Stimulated activated CD4-positive, alpha-beta T cell treated with anti-CD3 and anti-CD28 coated beads, Interleukin-4, amount 100 ng/mL, for 48 hours (primary cell): ENCODE results near the gene STAT3.
"Not testable (repeated sequence)": the region's sequence is repeated elsewhere in the genome, so short reads cannot be mapped to it uniquely, and the experiment has no call there.

Source experiments
- DNase-seq, 2 donors: peaks; one replicate each; pipeline ENCODE4 v3.0.0-alpha.2; 2020; ENCODE audit warnings: low read depth in 2 of 2

The STAT3 gene

DNA sequence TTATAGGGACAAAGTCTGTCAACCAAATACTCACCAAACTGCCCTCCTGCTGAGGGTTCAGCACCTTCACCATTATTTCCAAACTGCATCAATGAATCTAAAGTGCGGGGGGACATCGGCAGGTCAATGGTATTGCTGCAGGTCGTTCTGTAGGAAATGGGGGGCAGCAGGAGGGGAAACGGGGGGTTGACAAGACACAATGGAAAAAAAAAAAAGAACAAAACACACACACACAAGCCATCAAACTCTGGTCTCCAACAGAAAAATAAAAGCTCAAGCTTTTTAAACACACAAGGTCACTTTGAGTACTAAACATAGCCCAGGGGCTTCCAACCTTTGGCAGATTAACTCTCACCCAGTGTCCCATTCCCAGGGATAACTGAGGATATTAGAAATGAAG is 71.5 kb downstream of the STAT3 start:
- no peak for DNase-seq

GRCh38 chr17:42315402-42316156 is 72.7 kb downstream of the STAT3 start:
- DNase-seq, result no peak

GRCh38 chr17:42313773-42314566 is 74.3 kb downstream of the STAT3 start:
- no peak for DNase-seq

- no peak for DNase-seq
Observed at GRCh38 chr17:42313389-42313772, 74.9 kb downstream of the STAT3 start.

- peak; percentile 74 to 76 for DNase-seq
Observed at GRCh38 chr17:42312285-42313130, 75.7 kb downstream of the STAT3 start.

DNA sequence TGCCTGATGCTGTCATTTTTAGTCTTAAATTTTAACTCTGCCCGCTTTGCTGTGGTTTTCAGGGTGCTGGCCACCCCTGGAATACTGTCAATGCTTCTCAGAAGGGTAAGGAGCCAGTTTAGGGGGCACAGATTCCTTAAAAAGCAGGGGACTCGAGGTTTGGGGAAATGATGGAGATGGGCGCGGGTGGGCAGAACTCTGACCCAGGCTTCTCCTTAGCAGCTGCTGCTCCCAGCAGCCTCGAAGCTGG is 76.3 kb downstream of the STAT3 start:
- DNase-seq, result no peak

- no peak for DNase-seq
Observed at GRCh38 chr17:42311240-42312034, 76.8 kb downstream of the STAT3 start.

- DNase-seq, result no peak
Observed at GRCh38 chr17:42310787-42311215, 77.4 kb downstream of the STAT3 start.

GRCh38 chr17:42309986-42310786 is 78.1 kb downstream of the STAT3 start:
- no peak for DNase-seq

DNA sequence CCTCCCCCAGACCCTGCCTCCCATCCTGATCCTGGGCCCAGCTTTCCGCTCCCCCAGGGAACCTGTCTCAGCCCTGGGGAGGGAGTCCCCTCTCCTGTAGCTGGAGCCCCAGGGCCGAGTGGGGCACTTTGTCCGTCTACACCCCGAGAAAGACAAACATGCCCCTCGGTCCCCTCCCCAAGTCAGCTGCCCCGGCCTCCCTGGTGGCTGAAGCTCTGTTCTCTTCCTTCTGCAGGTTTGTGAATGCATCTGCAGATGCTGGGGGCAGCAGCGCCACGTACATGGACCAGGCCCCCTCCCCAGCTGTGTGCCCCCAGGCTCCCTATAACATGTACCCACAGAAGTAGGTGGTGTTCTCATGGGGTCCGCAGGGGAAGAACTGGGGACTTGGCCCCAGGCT is 79.1 kb downstream of the STAT3 start:
- no peak for DNase-seq

DNA sequence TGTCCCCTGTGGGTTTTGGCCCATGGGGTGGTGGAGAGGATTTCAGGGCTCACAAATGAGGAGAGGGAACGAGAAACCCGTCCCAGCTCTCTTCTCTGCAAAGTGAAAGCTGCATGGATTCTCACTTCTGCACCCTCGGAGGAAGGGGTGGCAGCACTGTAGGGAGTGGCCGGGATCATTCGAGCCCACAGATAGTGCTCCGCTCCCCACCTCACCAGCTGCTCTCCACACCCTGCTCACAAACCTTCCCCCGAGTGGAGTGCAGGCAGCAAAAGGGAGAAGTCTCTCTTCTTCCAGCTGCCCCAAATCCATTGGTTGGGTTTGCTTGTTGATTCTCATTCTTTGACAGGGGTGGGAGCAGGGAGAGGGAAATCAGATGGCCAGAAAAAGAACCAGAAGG is 79.8 kb downstream of the STAT3 start:
- DNase-seq, result no peak

- no peak for DNase-seq
Observed at GRCh38 chr17:42307362-42307927, 80.8 kb downstream of the STAT3 start.

GRCh38 chr17:42306385-42306667 is 81.9 kb downstream of the STAT3 start:
- no peak for DNase-seq

GRCh38 chr17:42305543-42306384 is 82.5 kb downstream of the STAT3 start:
- DNase-seq, result no peak

DNA sequence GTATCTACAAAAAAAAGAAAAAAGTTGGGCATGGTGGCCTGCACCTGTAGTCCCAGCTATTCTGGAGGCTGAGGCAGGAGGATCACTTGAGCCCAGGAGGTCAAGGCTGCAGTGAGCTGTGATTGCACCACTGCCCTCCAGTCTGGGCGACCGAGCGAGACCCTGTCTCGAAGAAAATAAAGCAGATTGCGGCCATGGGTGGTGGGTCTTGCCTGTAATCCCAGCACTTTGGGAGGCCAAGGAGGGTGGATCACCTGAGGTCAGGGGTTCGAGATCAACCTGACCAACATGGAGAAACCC is 83.3 kb downstream of the STAT3 start:
- not testable (repeated sequence) for DNase-seq

DNA sequence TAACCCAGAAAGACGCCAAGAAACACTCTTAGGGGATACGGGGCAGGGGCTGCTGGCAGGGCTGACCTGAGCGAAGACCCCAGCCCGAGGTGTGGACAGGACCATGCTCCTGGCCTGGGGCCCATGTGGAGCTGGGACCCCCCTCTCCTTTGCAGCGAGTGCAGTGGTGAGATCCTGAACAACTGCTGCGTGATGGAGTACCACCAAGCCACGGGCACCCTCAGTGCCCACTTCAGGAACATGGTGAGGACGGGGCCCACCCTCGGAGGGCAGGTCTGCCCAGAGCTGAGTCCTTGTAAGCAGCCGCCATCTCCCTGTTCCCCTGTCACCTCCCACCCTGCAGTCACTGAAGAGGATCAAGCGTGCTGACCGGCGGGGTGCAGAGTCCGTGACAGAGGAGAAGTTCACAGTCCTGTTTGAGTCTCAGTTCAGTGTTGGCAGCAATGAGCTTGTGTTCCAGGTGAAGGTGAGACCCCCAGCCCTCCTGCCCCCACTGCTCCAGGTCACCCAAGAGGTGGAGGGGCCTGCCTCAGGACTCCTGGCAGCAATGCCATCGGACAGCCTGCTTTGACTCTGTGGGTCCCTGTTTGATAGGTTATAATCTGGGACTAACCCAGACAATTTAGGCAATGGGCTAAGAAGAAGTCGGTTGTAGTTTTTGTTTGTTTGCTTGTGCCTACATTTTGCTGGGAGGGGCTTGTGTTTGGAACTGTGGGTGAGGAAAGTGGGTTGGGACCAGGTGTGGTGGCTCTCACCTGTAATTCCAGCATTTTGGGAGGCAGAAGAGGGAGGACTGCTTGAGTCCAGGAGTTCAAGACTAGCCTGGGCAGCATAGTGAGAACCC is 83.8 kb downstream of the STAT3 start:
- no peak for DNase-seq

DNA sequence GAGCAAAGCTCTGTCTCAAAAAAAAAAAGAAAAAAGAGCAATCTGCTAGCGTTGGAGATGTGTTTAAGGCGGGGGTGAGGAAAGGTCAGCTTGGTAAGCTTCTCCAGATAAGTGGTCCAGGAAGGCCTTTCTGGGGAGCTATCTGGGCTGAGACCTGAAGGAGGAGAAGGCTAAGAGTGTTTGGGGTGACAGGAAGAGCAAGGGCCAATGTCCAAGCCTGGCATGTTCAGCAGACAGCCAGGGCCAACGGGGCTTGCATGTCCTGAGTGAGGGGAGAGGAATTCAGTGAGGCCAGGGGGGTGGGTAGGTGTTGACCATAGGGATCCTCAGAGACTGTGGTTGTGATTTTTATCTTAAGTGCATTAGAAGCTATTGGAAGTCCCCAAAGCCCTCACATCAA is 84.5 kb downstream of the STAT3 start:
- DNase-seq, result no peak

DNA sequence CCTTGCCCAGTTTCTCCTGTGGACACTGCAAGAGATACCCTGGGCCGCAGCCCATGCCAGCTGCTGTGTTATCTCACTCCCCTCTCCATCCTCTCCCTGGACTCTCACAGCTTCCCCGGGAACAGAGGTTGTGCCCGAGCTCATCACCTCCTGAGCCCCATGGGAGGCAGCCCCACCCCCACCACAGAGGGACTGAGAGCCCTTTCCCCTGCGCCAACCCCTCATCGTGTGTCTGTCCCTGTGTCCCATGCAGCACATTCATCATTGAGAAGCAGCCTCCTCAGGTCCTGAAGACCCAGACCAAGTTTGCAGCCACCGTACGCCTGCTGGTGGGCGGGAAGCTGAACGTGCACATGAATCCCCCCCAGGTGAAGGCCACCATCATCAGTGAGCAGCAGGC is 87.2 kb downstream of the STAT3 start:
- no peak for DNase-seq

DNA sequence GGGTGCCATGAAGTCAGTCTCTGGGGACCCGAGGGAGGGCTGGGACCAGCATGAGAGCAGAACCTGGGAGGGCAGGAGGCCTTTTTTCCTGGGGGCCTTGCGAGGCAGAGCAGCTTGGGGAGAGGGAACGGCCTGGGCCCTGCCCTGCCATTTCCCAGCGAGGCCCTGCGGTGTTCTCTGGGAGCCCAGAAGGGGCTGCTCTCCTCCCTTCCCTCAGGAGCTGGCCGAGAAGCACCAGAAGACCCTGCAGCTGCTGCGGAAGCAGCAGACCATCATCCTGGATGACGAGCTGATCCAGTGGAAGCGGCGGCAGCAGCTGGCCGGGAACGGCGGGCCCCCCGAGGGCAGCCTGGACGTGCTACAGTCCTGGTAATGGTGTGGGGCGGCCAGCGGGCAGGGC is 88.3 kb downstream of the STAT3 start:
- DNase-seq, result not testable (repeated sequence)
